B cell (primary cell): ENCODE data around the gene PITPNM3. TPM values are rescaled to one million over a fixed set of nuclear protein-coding genes. Genes with fewer than 3 reads are reported as not detected.

Experiments used
- ATAC-seq: fragments of 200-7000 bp; cut with Tn5 transposase; one replicate; pipeline ENCODE4 v1.10.0; 2021; ENCODE audit warnings: low read depth, mild to moderate bottlenecking, moderate number of reproducible peaks, moderate library complexity
- CTCF ChIA-PET: fragments of 350-600 bp; sonication (Branson Sonifier 250); formaldehyde crosslinking; loops from one replicate; lab custom pipeline; 2021; ENCODE audit warnings: antibody characterized with exemption, inconsistent platforms; lab: Charles Lee
- POLR2A ChIA-PET: fragments of 350-600 bp; sonication (Branson Sonifier 250); formaldehyde crosslinking; loops from one replicate; lab custom pipeline; 2021; ENCODE audit warnings: antibody characterized with exemption; lab: Charles Lee
- DNase-seq: peaks from one replicate; pipeline ENCODE4 v3.0.0; 2013
- H2AFZ ChIP-seq: 2 replicates; pipeline ENCODE4 v1.6.1; 2012; ENCODE audit warnings: mild to moderate bottlenecking, low read depth, low read length; ENCODE audit not compliant: insufficient read depth, poor library complexity, severe bottlenecking
- H3K27ac ChIP-seq, 2 donors: 1 replicate in 1 of 2; 2 replicates in 1 of 2; pipeline ENCODE4 v1.5.1; 2012 to 2013; ENCODE audit warnings: low read length in 2 of 2, mild to moderate bottlenecking in 2 of 2, moderate library complexity in 1 of 2
- H3K27me3 ChIP-seq, 4 experiments: fragments of 200-600 bp in 1 of 4; sonication (generic) in 1 of 4; replicated peaks in 1 of 4; 1 replicate in 2 of 4; 2 replicates in 2 of 4; pipeline versions ENCODE4 v1.6.1 to v1.7.0; 2013 to 2016; ENCODE audit warnings: low read length in 3 of 4, mild to moderate bottlenecking in 2 of 4, mixed read lengths in 1 of 4, moderate library complexity in 1 of 4; ENCODE audit not compliant: insufficient read depth in 4 of 4, control insufficient read depth in 3 of 4; ENCODE audit errors: control extremely low read depth in 1 of 4
- H3K36me3 ChIP-seq, 2 experiments: replicated peaks in 1 of 2; 1 replicate in 1 of 2; 2 replicates in 1 of 2; pipeline versions ENCODE4 v1.6.1 to v1.7.1; 2013; ENCODE audit warnings: low read length in 1 of 2; ENCODE audit not compliant: insufficient read depth in 2 of 2, control insufficient read depth in 1 of 2; ENCODE audit errors: control extremely low read depth in 1 of 2, extremely low read depth in 1 of 2
- H3K4me1 ChIP-seq, 2 donors: fragments of 200-600 bp in 1 of 2; sonication (generic) in 1 of 2; 1 replicate in 1 of 2; 2 replicates in 1 of 2; pipeline versions ENCODE4 v1.5.1 to v1.6.1; 2013 to 2017; ENCODE audit warnings: low read length in 2 of 2; ENCODE audit not compliant: control insufficient read depth in 2 of 2, insufficient read depth in 2 of 2
- H3K4me2 ChIP-seq: replicated peaks from 2 replicates; pipeline ENCODE3; 2012; ENCODE audit warnings: mild to moderate bottlenecking, low read depth, low read length; ENCODE audit not compliant: poor library complexity, severe bottlenecking
- H3K4me3 ChIP-seq, 5 experiments: fragments of 200-600 bp in 1 of 5; sonication (generic) in 1 of 5; 1 replicate in 3 of 5; 2 replicates in 2 of 5; pipeline versions ENCODE4 v1.5.1 to v1.7.0; 2011 to 2016; ENCODE audit warnings: low read length in 4 of 5, mild to moderate bottlenecking in 4 of 5, low read depth in 2 of 5, control low read depth in 1 of 5, moderate library complexity in 1 of 5; ENCODE audit not compliant: insufficient read depth in 1 of 5; ENCODE audit errors: control extremely low read depth in 1 of 5, extremely low read depth in 1 of 5
- H3K79me2 ChIP-seq: fragments of 200-600 bp; sonication (generic); one replicate; pipeline ENCODE4 v1.6.0; 2016; ENCODE audit warnings: low read length; ENCODE audit not compliant: control insufficient read depth, insufficient read depth
- H3K9ac ChIP-seq: fragments of 200-600 bp; sonication (generic); 2 replicates; pipeline ENCODE4 v1.6.1; 2017; ENCODE audit warnings: mild to moderate bottlenecking, low read length, moderate library complexity
- H3K9me3 ChIP-seq, 3 donors: one replicate each; pipeline versions ENCODE4 v1.6.1 to v1.7.1; 2013; ENCODE audit warnings: low read length in 2 of 3; ENCODE audit not compliant: control insufficient read depth in 2 of 3, insufficient read depth in 1 of 3; ENCODE audit errors: control extremely low read depth in 1 of 3
- H4K20me1 ChIP-seq: 2 replicates; pipeline ENCODE4 v1.6.0; 2012; ENCODE audit warnings: mild to moderate bottlenecking, low read length; ENCODE audit not compliant: insufficient read depth, control insufficient read depth, poor library complexity, severe bottlenecking
- H3K27ac Mint-ChIP-seq: one replicate; pipeline ENCODE4 v1.8.0; 2021; ENCODE audit warnings: mixed read lengths
- H3K27me3 Mint-ChIP-seq: one replicate; pipeline ENCODE4 v1.8.0; 2021; ENCODE audit warnings: mixed read lengths
- H3K4me1 Mint-ChIP-seq: one replicate; pipeline ENCODE4 v1.8.0; 2021; ENCODE audit warnings: mixed read lengths
- H3K4me3 Mint-ChIP-seq: one replicate; pipeline ENCODE4 v1.8.0; 2021; ENCODE audit warnings: mixed read lengths
- H3K9me3 Mint-ChIP-seq: one replicate; pipeline ENCODE4 v1.8.0; 2022; ENCODE audit warnings: mixed read lengths; ENCODE audit not compliant: insufficient read depth
- EZH2 ChIP-seq: IDR thresholded peaks from 2 replicates; pipeline ENCODE4 v1.6.1; 2012; ENCODE audit warnings: borderline replicate concordance, low read depth, mild to moderate bottlenecking, moderate library complexity, low read length; ENCODE audit not compliant: insufficient read depth, poor library complexity, severe bottlenecking
- WGBS: methylation state at CpG from one replicate; pipeline ENCODE4 v1.1.5; 2013; ENCODE audit warnings: missing lambda C conversion rate; ENCODE audit not compliant: insufficient coverage; 5-methylcytosine and 5-hydroxymethylcytosine counted together
- intact Hi-C: fragments of 100-400 bp; cut with micrococcal nuclease; formaldehyde crosslinking; loops from one replicate; pipeline ENCODE4 v1.10.0; 2022
- polyA plus RNA-seq: library from polyadenylated mRNA; depleted of rRNA; stranded (reverse); fragments of >200 nt; gene quantifications from 2 replicates; pipeline ENCODE4 v1.2.3, GENCODE V29; 2012
- total RNA-seq, 2 donors: library from RNA; stranded (reverse); fragments of 120-200 nt in 1 of 2; gene quantifications; 1 replicate in 1 of 2; 2 replicates in 1 of 2; pipeline versions ENCODE4 v1.2.3 to v1.2.4, GENCODE V29; 2013 to 2022
- TF ChIP-seq, protein P1 (sequence below): fragments of 200-600 bp; IDR thresholded peaks from one replicate; pipeline ENCODE4 v1.8.0; 2022; ENCODE audit warnings: antibody characterized with exemption, mild to moderate bottlenecking

The PITPNM3 gene
- total and polyA plus RNA-seq, 2 donors (not counting 1 experiment from before 2014, with no cell fraction given) = 0.31 to 0.49 TPM

DNA sequence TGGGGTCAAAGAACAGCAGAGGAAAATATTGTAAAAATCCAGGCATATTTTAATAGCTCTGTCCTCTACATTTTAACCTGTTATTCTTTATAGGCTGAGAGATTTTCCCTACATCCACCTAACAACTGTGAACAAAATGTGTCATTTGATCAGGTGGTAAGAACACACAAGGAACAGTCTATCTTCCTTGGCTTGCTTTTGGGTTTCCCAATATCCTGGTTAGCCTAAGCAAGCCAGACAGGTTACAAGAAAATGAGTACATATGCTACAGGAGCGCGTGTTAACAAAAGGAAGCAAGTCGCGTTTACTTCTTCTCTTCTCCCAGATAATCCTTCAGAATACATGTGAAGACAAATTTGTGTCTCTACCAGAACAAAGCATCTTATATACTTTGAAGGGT, 31.0 kb upstream of the PITPNM3 start:
- H3K4me3 ChIP-seq = no peak overlapping the region
- POLR2A ChIA-PET = no interaction called here
- peaks cover 32 to 60% of the 10 kb centered on the region in 2 experiments for H3K36me3 ChIP-seq
- no peak for TF ChIP-seq EZH2
- TF ChIP-seq, protein P1, sequence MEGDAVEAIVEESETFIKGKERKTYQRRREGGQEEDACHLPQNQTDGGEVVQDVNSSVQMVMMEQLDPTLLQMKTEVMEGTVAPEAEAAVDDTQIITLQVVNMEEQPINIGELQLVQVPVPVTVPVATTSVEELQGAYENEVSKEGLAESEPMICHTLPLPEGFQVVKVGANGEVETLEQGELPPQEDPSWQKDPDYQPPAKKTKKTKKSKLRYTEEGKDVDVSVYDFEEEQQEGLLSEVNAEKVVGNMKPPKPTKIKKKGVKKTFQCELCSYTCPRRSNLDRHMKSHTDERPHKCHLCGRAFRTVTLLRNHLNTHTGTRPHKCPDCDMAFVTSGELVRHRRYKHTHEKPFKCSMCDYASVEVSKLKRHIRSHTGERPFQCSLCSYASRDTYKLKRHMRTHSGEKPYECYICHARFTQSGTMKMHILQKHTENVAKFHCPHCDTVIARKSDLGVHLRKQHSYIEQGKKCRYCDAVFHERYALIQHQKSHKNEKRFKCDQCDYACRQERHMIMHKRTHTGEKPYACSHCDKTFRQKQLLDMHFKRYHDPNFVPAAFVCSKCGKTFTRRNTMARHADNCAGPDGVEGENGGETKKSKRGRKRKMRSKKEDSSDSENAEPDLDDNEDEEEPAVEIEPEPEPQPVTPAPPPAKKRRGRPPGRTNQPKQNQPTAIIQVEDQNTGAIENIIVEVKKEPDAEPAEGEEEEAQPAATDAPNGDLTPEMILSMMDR = no peak
- H4K20me1 ChIP-seq = no peaks in the 10 kb centered on the region
- no peaks in the 10 kb centered on the region for H3K4me1 ChIP-seq
- peaks cover 0 to 4% (median 0%) of the 10 kb centered on the region in 3 donors for H3K9me3 ChIP-seq
- Mint-ChIP-seq H3K27ac (no peak overlapping the region), H3K4me3 (no peak overlapping the region), H3K27me3 (no peaks in the 10 kb centered on the region), H3K9me3 (peaks cover 2% of the 10 kb centered on the region), H3K4me1 (no peaks in the 10 kb centered on the region)
- ATAC-seq (no peak), DNase-seq (no peak)
- no peak overlapping the region for H2AFZ ChIP-seq
- no peaks in the 10 kb centered on the region for H3K79me2 ChIP-seq
- no peaks in the 10 kb centered on the region for H3K27me3 ChIP-seq
- H3K27ac ChIP-seq = no peak overlapping the region
- H3K9ac ChIP-seq = no peak overlapping the region
- CTCF ChIA-PET = no interaction called here
- intact Hi-C loops = no loop called here
- 94% methylated on average over 2 of the region's 4 CpGs for WGBS
- no peak overlapping the region for H3K4me2 ChIP-seq

GRCh38 chr17:6583411-6583810, 27.1 kb upstream of the PITPNM3 start:
- peaks cover 18 to 38% of the 10 kb centered on the region in 2 experiments for H3K36me3 ChIP-seq
- no peak overlapping the region for H3K27ac Mint-ChIP-seq
- no peak overlapping the region for H3K4me3 Mint-ChIP-seq

More at GRCh38 chr17:6583411-6583810, 27.1 kb upstream of the PITPNM3 start:
- intact Hi-C loops = no loop called here
- no peak overlapping the region for H3K9ac ChIP-seq
- no peak overlapping the region for H2AFZ ChIP-seq
- Mint-ChIP-seq H3K4me1 (no peaks in the 10 kb centered on the region), H3K9me3 (peaks cover 2% of the 10 kb centered on the region), H3K27me3 (no peaks in the 10 kb centered on the region)
- H3K79me2 ChIP-seq = no peaks in the 10 kb centered on the region
- no peak overlapping the region for H3K4me2 ChIP-seq
- no peak overlapping the region for H3K27ac ChIP-seq
- no CpG with 5 or more reads among the region's 4 CpGs for whole genome bisulfite sequencing
- no peaks in the 10 kb centered on the region for H3K27me3 ChIP-seq
- ATAC-seq (no peak), DNase-seq (no peak)
- POLR2A ChIA-PET = no interaction called here
- TF ChIP-seq EZH2 = no peak
- TF ChIP-seq, protein P1 = no peak
- H3K4me1 ChIP-seq = no peaks in the 10 kb centered on the region
- CTCF ChIA-PET = no interaction called here
- peaks cover 0 to 4% (median 0%) of the 10 kb centered on the region in 3 donors for H3K9me3 ChIP-seq
- no peaks in the 10 kb centered on the region for H4K20me1 ChIP-seq
- H3K4me3 ChIP-seq = no peak overlapping the region
